T-helper 2 cell (primary cell): ENCODE measurements around the gene NOS1AP.
"Not testable (repeated sequence)": the region's sequence is repeated elsewhere in the genome, so short reads cannot be mapped to it uniquely, and the experiment has no call there.

Experiments used
- DNase-seq, 5 experiments: peaks; one replicate each; pipeline versions ENCODE4 v3.0.0 to v3.0.0-alpha.2; 2012 to 2022

Gene NOS1AP

DNA sequence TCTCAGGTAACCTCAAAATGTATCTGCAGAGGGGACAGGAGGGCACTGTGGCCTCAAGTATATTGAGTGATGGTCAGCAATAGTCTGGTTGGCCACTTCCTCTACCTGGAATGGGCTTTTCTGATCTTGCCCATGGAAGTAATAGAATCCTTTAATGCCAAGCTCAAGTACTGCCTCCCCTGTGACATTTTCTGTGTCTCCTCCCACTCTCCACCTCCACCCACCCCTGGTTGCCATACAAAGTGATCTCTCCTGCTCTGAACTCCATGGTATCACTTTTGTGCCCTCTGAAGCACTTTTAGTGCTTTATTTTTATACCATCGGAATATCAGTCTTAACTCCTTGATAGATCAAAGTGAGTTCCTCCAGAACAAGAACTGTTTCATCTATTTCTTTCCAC is 9.2 kb upstream of the NOS1AP start:
- DNase-seq, result no peak

DNA sequence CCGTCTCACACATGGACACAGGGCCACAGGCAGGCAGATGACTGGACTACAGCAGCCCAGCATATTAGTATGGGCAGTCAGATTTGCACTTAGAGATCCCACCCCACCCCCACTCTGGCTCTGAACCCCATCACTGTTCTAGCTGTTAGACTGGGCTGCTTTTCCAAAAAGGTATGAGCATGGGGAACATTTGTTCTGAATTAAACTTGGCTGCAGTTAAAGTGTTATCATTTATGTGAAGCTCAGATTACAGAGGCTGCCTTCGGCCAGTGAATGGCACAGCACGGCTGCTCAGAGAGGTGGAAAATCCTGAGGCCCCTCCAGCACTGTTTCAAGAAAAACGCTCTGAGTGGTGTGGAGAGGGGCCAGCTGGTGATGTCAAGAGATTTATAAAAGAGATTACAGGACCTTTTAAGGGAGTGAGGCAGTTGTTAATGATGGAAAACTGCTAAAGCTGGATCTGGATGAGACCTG is 6.9 kb upstream of the NOS1AP start:
- no peak for DNase-seq

DNA sequence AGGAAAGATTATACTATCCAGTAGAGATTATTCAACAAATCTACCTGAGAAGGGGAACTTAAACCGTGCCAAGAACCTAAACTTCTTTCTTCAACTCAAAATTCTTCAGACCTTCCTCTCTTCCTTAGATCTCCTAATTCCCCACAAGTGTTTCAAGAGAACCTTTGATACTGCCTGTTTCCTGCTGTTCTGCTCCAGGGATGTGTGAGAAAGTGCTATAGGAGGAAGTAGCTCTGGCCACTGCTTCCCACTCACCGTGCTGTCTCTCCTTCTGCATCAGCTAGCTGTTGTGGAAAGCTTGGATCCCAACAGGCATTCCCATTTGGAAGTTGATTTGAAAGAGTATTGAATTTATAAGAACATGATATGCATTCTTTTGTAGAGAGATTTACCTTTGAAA is 4.5 kb upstream of the NOS1AP start:
- DNase-seq, result no peak

- DNase-seq, result not testable (repeated sequence)
Observed at GRCh38 chr1:162066836-162067235, 2.7 kb upstream of the NOS1AP start.

DNA sequence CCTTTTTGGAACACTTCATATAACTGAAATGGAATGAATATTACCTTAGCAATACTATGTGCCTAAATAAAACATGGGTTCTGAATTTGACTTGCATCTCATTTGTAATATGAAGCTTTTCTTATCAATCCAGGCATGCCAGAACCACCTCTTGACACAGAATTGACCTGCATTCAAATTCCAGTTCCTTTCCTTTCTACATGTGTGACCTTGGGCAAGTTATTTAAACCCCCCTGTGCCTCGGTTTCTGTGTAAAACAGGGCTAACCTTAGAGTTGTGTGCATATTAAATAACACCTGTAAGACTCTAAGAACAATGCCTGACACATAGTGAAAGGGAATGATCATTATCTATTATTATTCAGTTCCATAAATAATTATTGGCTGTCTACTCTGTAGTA is 2.0 kb upstream of the NOS1AP start:
- no peak for DNase-seq

GRCh38 chr1:162068301-162068700 is 1.2 kb upstream of the NOS1AP start:
- no peak for DNase-seq

- DNase-seq, result no peak
Observed at GRCh38 chr1:162070094-162070748, 730 bp downstream of the NOS1AP start.

DNA sequence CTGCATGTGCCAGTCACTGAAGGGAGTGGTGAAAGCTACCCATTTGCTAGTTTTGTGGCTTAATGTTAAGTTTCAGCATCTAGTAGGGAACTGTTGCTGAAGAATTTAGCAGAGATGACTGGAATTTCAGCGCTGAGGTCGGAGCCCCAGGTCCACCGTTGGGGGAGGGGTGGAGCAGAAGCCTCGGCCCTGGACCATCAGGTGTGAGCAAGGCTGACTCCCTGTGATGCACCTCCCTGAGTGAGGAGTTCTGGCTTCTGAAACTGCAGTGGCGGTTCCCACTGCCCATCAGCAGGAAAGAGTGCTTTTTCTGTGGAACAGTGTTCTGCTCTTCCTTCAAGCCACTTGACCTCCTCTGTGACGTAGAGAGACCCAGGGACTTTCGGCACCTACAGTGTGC is 1.3 kb downstream of the NOS1AP start:
- no peak for DNase-seq

GRCh38 chr1:162072740-162073139 is 3.2 kb downstream of the NOS1AP start:
- no peak for DNase-seq

DNA sequence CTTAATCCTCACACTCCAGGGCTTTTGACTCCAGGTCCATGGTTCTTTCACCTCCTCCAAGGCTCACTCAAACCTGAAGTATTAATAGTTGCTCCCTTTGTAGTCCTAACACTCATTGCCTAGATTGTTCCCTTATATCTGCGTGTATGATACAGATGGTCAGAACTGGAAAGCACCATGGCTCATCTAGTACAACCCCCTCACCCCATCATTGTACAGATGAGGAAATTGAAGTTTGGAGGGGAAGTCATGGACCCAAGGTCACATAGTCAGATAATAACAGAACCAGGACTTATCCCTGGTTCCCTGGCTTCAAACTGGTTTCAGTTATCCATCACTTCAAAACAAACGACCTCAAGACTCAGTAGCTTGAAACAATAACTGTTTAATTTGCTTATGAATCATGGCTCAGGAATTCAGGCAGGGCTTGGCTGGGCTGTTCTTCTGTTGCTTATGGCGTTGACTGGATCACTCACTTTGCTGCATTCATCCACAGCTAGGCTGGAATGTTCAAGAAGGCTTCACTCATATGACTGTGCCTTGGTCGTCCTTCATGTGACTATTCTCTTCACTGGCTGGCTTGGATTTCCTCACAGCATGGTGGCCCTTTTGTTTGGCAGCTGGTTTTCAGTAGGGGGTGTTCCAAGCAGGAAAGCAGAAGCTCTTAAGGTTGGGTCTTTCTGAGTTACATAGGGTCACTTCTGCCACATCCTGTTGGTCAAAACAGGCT is 5.0 kb downstream of the NOS1AP start:
- DNase-seq, result no peak

- no peak for DNase-seq
Observed at GRCh38 chr1:162075862-162076261, 6.4 kb downstream of the NOS1AP start.

GRCh38 chr1:162077648-162078299 is 8.3 kb downstream of the NOS1AP start:
- DNase-seq, result no peak

- DNase-seq, result no peak
Observed at GRCh38 chr1:162079030-162079429, 9.5 kb downstream of the NOS1AP start.

DNA sequence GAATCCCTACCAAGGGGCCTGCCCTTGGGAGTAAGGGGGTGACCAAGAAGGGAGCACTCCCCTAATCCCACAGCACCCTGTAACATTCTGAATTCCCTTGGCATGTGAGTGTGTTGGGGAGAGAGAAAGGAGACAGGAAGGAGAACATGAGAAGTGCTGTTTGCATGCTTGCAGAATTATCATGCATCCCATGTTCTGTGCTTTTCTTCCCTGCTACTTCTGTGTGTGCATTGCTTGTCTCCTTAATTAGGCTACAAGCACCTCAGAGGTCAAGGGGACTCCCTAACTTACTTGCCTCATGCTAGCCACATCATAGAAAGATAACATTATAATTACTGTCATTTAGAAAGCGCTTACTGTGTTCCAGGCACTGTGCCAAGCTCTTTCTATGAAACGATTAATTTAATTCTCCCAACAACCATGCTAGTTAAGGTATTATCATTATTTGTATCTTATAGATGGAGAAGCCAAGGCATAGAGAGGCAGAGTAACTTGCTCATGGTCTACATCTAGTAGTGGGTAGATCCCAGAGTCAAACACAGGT is 11.1 kb downstream of the NOS1AP start:
- no peak for DNase-seq

DNA sequence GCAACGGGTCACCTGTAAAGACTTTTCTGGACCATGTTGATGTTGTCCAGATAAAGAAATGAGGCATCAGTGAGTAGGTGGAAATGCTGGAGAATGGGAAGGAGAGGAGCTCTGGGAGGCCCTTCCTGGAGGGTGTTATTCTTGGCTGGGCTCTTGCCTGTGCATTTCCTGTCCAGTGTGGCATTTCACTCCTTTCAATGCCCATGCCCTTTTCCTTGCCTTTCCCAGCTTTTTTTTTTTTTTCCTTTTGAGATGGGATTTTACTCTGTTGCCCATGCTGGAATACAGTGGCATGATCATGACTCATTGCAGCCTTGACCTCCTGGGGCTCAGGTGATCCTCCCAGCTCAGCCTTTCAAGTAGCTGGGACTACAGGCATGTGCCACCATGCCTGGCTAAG is 11.8 kb downstream of the NOS1AP start:
- DNase-seq, result no peak

- DNase-seq, result not testable (repeated sequence)
Observed at GRCh38 chr1:162082080-162082479, 12.6 kb downstream of the NOS1AP start.

GRCh38 chr1:162083273-162083672 is 13.8 kb downstream of the NOS1AP start:
- DNase-seq, result no peak

GRCh38 chr1:162085991-162086390 is 16.5 kb downstream of the NOS1AP start:
- no peak for DNase-seq

DNA sequence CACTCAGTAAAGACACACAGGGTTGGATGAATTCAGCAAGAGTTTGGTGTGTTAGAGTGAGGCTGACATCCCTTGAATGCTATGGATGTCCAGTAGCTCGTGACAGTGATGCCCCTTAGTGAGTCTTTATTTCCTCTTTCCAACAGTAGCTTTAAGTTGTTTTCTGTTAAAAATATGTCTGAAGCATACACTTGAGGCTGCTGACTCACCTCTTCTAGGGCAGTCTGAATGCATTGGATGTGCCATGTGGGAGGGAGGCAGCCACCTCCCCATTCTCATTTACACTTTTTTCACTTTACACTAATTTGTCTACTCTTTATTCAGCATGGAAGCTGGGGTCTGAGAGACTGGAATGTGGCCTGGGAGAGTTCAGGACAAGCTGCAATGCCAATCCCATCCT is 17.6 kb downstream of the NOS1AP start:
- no peak for DNase-seq

DNA sequence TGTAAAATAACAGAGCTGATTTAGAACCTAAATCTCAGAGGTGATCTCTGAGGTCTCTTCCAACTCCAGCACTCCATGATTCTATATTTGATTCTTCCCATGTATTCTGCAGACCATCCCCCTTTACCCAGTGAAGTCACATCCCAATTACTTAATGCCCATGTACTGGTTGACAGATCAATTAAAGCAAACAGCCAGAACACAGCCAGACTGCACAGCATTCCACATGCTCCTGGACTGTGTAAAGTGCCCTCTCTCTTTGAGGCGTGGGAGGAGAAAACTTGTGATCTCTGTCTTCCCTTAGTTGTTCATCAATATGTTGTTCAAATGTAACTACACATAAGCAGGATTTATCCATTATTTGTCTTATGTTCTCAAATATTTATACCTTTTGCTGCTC is 18.1 kb downstream of the NOS1AP start:
- DNase-seq, result no peak

DNA sequence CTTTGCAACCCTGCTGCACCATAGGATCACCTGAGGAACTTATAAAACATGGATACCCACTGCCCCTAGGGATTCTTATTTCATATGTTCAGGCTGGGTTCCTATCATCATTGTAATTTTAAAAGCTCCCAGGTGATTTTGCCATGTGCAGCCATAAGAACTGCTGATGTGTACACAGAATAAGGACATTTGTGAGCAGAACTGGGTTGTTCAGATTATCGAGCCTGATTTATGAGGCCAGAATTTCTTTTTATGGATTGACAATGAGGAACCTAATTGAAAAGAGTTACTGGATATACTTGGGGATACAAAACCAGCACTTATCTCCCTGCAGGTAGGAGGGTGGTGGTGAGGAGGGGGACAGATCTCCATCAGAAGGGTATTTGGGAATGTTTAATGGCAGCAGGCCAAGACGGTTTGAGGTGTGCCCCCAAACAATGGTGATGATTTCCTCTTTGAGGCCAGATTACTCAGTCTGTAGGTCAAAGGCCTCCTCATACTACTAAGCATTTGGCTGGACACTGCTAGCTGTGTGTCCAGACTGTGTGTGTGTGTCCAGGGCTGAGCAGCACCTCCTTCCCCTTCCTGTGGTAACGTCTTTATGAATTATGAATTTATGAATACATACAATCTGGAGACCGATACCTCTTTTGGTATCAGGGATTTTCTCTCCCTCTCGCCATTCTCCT is 18.9 kb downstream of the NOS1AP start:
- DNase-seq, result no peak

DNA sequence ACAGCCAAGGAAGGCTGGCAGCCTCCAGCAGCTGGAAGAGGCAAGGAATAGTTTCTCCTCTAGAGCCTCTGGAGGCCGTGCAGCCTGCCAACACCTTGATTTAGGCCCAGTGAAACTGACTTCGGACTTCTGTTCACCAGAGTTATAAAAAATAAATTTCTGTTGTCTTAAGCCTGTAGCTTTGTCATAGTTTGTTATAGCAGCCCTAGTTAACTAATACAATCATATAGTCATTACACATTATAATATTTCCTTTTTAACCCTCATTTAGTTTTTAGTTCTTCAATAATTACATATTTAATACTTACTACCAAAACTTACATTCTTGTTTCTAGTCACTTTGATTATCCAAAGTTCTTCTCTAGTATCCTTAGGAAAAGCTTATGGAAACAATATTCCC is 20.3 kb downstream of the NOS1AP start:
- no peak for DNase-seq

GRCh38 chr1:162090378-162090777 is 20.9 kb downstream of the NOS1AP start:
- no peak for DNase-seq
